OCI-LY7 (cell line): ENCODE data around the gene FAM78B. TPM values are rescaled to one million over a fixed set of nuclear protein-coding genes. Genes with fewer than 3 reads are reported as not detected.

Experiments used
- BruUV-seq: library from RNA; stranded (reverse); fragments of 400-500 nt; replicated peaks from 2 replicates; lab custom pipeline; 2021; lab: Mats Ljungman, UMichigan
- CTCF ChIA-PET: fragments of 300-600 bp; sonication (Branson Sonifier 250); formaldehyde crosslinking; loops from one replicate; lab custom pipeline; 2022; ENCODE audit warnings: antibody characterized with exemption; ENCODE audit not compliant: unreplicated experiment; lab: Charles Lee
- POLR2A ChIA-PET: fragments of 300-600 bp; sonication (Branson Sonifier 250); formaldehyde crosslinking; loops from one replicate; lab custom pipeline; 2022; ENCODE audit warnings: antibody characterized with exemption; lab: Charles Lee
- DNase-seq: peaks from one replicate; pipeline ENCODE4 v3.0.0-alpha.2; 2015; ENCODE audit warnings: low spot score
- H2AFZ ChIP-seq: fragments of 200-600 bp; sonication (generic), shearing (Covaris generic); 2 replicates; pipeline ENCODE4 v1.6.1; 2014; ENCODE audit warnings: mild to moderate bottlenecking, antibody characterized with exemption, low read length, moderate library complexity
- H3K27ac ChIP-seq: fragments of 200-600 bp; sonication (generic); 2 replicates; pipeline ENCODE4 v1.5.1; 2014; ENCODE audit warnings: mixed run types, low read depth, mild to moderate bottlenecking, moderate library complexity, low read length, inconsistent platforms; ENCODE audit not compliant: poor library complexity, severe bottlenecking
- H3K36me3 ChIP-seq: fragments of 200-600 bp; sonication (generic); 2 replicates; pipeline ENCODE4 v1.6.1; 2014; ENCODE audit warnings: mild to moderate bottlenecking, antibody characterized with exemption, low read length, moderate library complexity, mixed read lengths; ENCODE audit not compliant: insufficient read depth
- H3K4me1 ChIP-seq: fragments of 200-600 bp; sonication (generic); 2 replicates; pipeline ENCODE4 v1.5.1; 2014; ENCODE audit warnings: mild to moderate bottlenecking, low read length; ENCODE audit not compliant: insufficient read depth, poor library complexity, severe bottlenecking
- H3K4me2 ChIP-seq: fragments of 200-600 bp; sonication (generic); 2 replicates; pipeline ENCODE4 v1.6.1; 2014; ENCODE audit warnings: mild to moderate bottlenecking, low read length
- H3K4me3 ChIP-seq: fragments of 200-600 bp; sonication (generic); 2 replicates; pipeline ENCODE4 v1.5.1; 2014; ENCODE audit warnings: mild to moderate bottlenecking, low read depth, low read length; ENCODE audit not compliant: poor library complexity, severe bottlenecking
- H3K79me2 ChIP-seq: fragments of 200-600 bp; sonication (generic); 2 replicates; pipeline ENCODE4 v1.6.1; 2016; ENCODE audit warnings: low read depth, mild to moderate bottlenecking, low read length, moderate library complexity, mixed read lengths; ENCODE audit not compliant: insufficient read depth
- H3K9me2 ChIP-seq: fragments of 200-600 bp; sonication (generic); 2 replicates; pipeline ENCODE4 v1.6.1; 2016; ENCODE audit warnings: mild to moderate bottlenecking, low read length, mixed read lengths; ENCODE audit not compliant: insufficient read depth
- H3K9me3 ChIP-seq: fragments of 200-600 bp; sonication (generic); 2 replicates; pipeline ENCODE4 v1.6.1; 2014; ENCODE audit warnings: mild to moderate bottlenecking, mixed run types, low read length, mixed read lengths
- H4K20me1 ChIP-seq: fragments of 200-600 bp; sonication (generic); 2 replicates; pipeline ENCODE4 v1.6.1; 2014; ENCODE audit warnings: mild to moderate bottlenecking, antibody characterized with exemption, low read length, moderate library complexity, mixed read lengths; ENCODE audit not compliant: insufficient read depth
- EZH2phosphoT487 ChIP-seq: fragments of 200-600 bp; sonication (generic); IDR thresholded peaks from 2 replicates; pipeline ENCODE4 v1.6.1; 2018; ENCODE audit warnings: low read depth, borderline replicate concordance, mild to moderate bottlenecking, mixed run types, antibody characterized with exemption, low read length, moderate library complexity, mixed read lengths
- intact Hi-C: fragments of 100-400 bp; cut with micrococcal nuclease; formaldehyde crosslinking; loops from one replicate; pipeline ENCODE4 v1.10.0; 2022; ENCODE audit not compliant: unreplicated experiment
- total RNA-seq, 2 experiments: library from RNA; depleted of rRNA in 1 of 2; stranded (reverse); fragments of >200 nt in 1 of 2; shearing (Covaris generic) in 1 of 2; gene quantifications; 2 replicates each; pipeline ENCODE4 v1.2.3, GENCODE V29; 2014 to 2022
- TF ChIP-seq, protein P1 (sequence below): fragments of 200-600 bp; sonication (generic); conservative IDR thresholded peaks from 2 replicates; pipeline ENCODE4 v1.5.1; 2014; ENCODE audit warnings: mild to moderate bottlenecking, antibody characterized with exemption, low read length, moderate library complexity, mixed read lengths

Gene FAM78B
- total RNA-seq, 2 experiments from 2014 or later: not detected

DNA sequence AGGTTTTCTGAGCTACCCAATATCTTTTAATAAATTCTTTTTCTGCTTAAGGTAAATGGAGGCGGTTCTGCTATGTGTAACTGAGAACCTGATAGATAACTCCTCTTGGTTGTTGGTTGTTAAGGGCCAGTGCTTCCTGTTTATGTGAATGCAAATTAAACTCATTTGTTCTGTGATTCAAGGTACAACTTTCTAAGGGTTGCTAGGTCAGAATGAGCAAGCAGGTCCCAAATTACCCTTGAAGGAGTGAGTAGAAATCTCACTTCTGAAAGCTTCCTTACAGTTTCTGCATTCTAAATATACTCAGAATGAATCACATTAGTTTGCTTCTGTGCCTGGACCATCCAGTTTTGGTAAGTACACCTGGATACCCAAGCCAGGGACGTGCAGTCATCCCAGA, 15.5 kb upstream of the FAM78B start:
- Histone ChIP-seq H4K20me1 (no peaks in the 10 kb centered on the region), H3K4me2 (no peak overlapping the region), H3K79me2 (no peaks in the 10 kb centered on the region), H3K9me2 (no peaks in the 10 kb centered on the region), H3K27ac (no peak overlapping the region), H3K36me3 (no peaks in the 10 kb centered on the region), H3K4me1 (no peaks in the 10 kb centered on the region), H3K4me3 (no peak overlapping the region), H3K9me3 (no peaks in the 10 kb centered on the region), H2AFZ (no peak overlapping the region)
- no peak for TF ChIP-seq EZH2phosphoT487
- TF ChIP-seq, protein P1, sequence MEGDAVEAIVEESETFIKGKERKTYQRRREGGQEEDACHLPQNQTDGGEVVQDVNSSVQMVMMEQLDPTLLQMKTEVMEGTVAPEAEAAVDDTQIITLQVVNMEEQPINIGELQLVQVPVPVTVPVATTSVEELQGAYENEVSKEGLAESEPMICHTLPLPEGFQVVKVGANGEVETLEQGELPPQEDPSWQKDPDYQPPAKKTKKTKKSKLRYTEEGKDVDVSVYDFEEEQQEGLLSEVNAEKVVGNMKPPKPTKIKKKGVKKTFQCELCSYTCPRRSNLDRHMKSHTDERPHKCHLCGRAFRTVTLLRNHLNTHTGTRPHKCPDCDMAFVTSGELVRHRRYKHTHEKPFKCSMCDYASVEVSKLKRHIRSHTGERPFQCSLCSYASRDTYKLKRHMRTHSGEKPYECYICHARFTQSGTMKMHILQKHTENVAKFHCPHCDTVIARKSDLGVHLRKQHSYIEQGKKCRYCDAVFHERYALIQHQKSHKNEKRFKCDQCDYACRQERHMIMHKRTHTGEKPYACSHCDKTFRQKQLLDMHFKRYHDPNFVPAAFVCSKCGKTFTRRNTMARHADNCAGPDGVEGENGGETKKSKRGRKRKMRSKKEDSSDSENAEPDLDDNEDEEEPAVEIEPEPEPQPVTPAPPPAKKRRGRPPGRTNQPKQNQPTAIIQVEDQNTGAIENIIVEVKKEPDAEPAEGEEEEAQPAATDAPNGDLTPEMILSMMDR: no peak
- CTCF ChIA-PET: no interaction called here
- intact Hi-C loops: no loop called here
- DNase-seq: no peak
- BruUV-seq: no TSS peak
- POLR2A ChIA-PET: interaction anchor here (0.6 kb wide), 1 partner anchor 507 kb away, joined by 4 read pairs; no protein-coding TSS in a partner anchor

DNA sequence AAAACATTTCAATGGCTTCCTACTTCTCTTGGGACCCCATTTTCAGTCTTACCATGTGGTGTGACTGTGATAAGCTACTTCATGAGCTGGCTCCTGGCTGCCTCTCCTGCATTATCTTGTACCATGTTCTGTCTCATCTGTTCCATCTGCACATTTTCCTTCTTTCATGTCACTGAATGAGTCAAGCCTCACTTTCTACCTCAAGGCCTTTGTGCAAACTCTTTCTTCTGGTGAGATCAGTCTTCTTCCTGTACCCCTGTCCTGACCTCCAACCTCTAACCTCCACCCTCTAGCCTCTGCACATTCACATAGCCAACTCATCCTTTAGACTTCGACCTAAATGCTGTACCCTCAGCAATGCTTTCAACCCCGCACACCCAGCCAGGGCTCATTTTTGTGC, 9.6 kb upstream of the FAM78B start:
- TF ChIP-seq EZH2phosphoT487: no peak
- TF ChIP-seq, protein P1: no peak
- no peaks in the 10 kb centered on the region for H3K79me2 ChIP-seq
- H3K9me2 ChIP-seq: no peaks in the 10 kb centered on the region
- H2AFZ ChIP-seq: no peak overlapping the region
- H3K27ac ChIP-seq: no peak overlapping the region
- no peaks in the 10 kb centered on the region for H3K36me3 ChIP-seq
- no peaks in the 10 kb centered on the region for H4K20me1 ChIP-seq
- H3K4me3 ChIP-seq: no peak overlapping the region
- BruUV-seq: no TSS peak
- intact Hi-C loops: no loop called here
- no peaks in the 10 kb centered on the region for H3K9me3 ChIP-seq
- CTCF ChIA-PET: no interaction called here
- no peak for DNase-seq
- no peaks in the 10 kb centered on the region for H3K4me1 ChIP-seq
- no peak overlapping the region for H3K4me2 ChIP-seq
- POLR2A ChIA-PET: no interaction called here

DNA sequence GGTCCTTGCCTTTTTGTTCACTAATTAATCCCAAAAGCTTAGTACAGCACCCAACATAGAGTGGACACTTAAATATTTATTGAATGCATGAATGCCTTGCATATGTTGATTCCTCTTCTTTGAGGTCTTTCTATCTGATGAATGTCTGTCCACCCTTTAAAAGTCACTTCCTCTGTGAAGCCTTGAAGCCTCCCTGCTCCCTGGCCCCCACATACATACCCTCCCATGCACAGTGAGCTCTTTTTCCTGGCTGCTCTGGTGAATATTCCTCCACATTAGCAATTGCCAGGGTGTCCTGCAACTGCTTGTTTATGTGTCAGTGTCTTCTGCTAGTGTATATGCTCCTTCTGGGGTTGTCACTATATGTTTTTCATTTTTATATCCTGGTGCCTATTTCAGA, 8.2 kb upstream of the FAM78B start:
- H3K4me3 ChIP-seq: no peak overlapping the region
- no peaks in the 10 kb centered on the region for H3K36me3 ChIP-seq
- CTCF ChIA-PET: no interaction called here

More for the DNA sequence above, 8.2 kb upstream of the FAM78B start:
- Histone ChIP-seq H3K79me2 (no peaks in the 10 kb centered on the region), H3K9me2 (no peaks in the 10 kb centered on the region), H3K27ac (no peak overlapping the region), H2AFZ (no peak overlapping the region), H3K4me2 (no peak overlapping the region), H4K20me1 (no peaks in the 10 kb centered on the region), H3K9me3 (no peaks in the 10 kb centered on the region), H3K4me1 (no peaks in the 10 kb centered on the region)
- no TSS peak for BruUV-seq
- intact Hi-C loops: no loop called here
- DNase-seq: no peak
- TF ChIP-seq, protein P1: no peak
- no peak for TF ChIP-seq EZH2phosphoT487
- POLR2A ChIA-PET: no interaction called here
